OCI-LY7 (cell line): ENCODE results near the gene APLP2.

Experiments used
- EZH2phosphoT487 ChIP-seq: fragments of 200-600 bp; sonication (generic); IDR thresholded peaks from 2 replicates; pipeline ENCODE4 v1.6.1; 2018; ENCODE audit warnings: low read depth, borderline replicate concordance, mild to moderate bottlenecking, mixed run types, antibody characterized with exemption, low read length, moderate library complexity, mixed read lengths
- TF ChIP-seq, protein P1 (sequence below): fragments of 200-600 bp; sonication (generic); conservative IDR thresholded peaks from 2 replicates; pipeline ENCODE4 v1.5.1; 2014; ENCODE audit warnings: mild to moderate bottlenecking, antibody characterized with exemption, low read length, moderate library complexity, mixed read lengths

DNA sequence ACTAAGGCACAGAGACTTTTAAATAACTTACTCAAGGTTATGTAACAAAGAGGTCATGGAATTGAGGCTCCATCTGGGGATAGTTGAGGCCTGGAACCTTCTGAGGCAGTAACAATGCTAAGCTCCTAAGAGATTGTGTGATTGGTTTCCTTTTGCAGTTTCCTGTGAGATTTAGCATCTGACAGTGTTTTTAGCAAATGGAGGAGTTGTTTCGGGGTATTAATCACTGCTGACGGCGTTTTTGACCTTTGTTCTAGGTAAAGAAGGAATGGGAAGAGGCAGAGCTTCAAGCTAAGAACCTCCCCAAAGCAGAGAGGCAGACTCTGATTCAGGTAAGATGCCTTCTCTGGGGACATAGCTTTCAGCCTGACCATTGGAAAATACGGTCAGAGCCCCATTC is 57.8 kb downstream of the APLP2 start:
- TF ChIP-seq, protein P1, sequence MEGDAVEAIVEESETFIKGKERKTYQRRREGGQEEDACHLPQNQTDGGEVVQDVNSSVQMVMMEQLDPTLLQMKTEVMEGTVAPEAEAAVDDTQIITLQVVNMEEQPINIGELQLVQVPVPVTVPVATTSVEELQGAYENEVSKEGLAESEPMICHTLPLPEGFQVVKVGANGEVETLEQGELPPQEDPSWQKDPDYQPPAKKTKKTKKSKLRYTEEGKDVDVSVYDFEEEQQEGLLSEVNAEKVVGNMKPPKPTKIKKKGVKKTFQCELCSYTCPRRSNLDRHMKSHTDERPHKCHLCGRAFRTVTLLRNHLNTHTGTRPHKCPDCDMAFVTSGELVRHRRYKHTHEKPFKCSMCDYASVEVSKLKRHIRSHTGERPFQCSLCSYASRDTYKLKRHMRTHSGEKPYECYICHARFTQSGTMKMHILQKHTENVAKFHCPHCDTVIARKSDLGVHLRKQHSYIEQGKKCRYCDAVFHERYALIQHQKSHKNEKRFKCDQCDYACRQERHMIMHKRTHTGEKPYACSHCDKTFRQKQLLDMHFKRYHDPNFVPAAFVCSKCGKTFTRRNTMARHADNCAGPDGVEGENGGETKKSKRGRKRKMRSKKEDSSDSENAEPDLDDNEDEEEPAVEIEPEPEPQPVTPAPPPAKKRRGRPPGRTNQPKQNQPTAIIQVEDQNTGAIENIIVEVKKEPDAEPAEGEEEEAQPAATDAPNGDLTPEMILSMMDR: no peak
- no peak for TF ChIP-seq EZH2phosphoT487
